Measurements from ENCODE around the gene RPS6KB2.

DNA sequence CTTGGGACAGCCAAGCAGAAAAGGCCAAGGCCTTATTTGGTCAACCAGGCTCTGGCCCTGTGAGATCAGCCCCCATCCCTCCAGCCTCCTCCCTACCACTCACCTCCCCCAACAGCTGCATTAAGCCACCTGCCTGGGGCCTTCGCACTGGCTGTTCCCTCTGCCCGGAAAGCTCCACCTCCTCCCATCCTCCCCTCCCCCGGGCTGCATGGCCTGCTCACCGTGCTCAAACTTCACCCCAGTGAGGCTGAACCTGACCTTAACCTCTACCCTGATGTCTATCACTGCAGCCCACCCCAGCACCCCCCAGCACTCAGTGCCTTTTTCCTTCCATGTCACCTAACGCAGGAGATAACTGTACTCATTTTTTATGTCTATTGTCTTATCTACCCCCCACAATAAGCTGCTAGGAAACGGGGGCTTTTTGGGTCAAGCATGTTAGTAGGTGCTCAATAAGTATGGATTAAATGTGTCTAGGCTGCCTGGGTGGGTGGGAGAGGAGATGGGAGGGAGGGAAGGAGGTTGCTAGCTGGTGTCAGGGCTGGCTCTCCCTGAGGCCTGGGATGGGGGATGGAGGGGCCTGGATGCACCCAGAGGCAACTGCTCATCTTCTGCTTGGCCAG is 8.3 kb downstream of the RPS6KB2 start:
- TF ChIP-seq, protein P1, sequence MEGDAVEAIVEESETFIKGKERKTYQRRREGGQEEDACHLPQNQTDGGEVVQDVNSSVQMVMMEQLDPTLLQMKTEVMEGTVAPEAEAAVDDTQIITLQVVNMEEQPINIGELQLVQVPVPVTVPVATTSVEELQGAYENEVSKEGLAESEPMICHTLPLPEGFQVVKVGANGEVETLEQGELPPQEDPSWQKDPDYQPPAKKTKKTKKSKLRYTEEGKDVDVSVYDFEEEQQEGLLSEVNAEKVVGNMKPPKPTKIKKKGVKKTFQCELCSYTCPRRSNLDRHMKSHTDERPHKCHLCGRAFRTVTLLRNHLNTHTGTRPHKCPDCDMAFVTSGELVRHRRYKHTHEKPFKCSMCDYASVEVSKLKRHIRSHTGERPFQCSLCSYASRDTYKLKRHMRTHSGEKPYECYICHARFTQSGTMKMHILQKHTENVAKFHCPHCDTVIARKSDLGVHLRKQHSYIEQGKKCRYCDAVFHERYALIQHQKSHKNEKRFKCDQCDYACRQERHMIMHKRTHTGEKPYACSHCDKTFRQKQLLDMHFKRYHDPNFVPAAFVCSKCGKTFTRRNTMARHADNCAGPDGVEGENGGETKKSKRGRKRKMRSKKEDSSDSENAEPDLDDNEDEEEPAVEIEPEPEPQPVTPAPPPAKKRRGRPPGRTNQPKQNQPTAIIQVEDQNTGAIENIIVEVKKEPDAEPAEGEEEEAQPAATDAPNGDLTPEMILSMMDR (IDR thresholded peaks at IDR 0.05; ENCODE audit: poor library complexity, severe bottlenecking), result no peak
- TF ChIP-seq, protein P2, sequence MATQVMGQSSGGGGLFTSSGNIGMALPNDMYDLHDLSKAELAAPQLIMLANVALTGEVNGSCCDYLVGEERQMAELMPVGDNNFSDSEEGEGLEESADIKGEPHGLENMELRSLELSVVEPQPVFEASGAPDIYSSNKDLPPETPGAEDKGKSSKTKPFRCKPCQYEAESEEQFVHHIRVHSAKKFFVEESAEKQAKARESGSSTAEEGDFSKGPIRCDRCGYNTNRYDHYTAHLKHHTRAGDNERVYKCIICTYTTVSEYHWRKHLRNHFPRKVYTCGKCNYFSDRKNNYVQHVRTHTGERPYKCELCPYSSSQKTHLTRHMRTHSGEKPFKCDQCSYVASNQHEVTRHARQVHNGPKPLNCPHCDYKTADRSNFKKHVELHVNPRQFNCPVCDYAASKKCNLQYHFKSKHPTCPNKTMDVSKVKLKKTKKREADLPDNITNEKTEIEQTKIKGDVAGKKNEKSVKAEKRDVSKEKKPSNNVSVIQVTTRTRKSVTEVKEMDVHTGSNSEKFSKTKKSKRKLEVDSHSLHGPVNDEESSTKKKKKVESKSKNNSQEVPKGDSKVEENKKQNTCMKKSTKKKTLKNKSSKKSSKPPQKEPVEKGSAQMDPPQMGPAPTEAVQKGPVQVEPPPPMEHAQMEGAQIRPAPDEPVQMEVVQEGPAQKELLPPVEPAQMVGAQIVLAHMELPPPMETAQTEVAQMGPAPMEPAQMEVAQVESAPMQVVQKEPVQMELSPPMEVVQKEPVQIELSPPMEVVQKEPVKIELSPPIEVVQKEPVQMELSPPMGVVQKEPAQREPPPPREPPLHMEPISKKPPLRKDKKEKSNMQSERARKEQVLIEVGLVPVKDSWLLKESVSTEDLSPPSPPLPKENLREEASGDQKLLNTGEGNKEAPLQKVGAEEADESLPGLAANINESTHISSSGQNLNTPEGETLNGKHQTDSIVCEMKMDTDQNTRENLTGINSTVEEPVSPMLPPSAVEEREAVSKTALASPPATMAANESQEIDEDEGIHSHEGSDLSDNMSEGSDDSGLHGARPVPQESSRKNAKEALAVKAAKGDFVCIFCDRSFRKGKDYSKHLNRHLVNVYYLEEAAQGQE (IDR thresholded peaks at IDR 0.05; ENCODE audit: borderline replicate concordance), result no peak
